K562 (cell line): Measurements from ENCODE around the gene MPZL3. TPM values are rescaled to one million over a fixed set of nuclear protein-coding genes. Genes with fewer than 3 reads are reported as not detected.

Source experiments
- ATAC-seq: fragments of 200-7000 bp; cut with Tn5 transposase; 3 replicates; pipeline ENCODE4 v1.9.1; 2020; ENCODE audit warnings: moderate library complexity
- BruUV-seq: library from RNA; stranded (reverse); fragments of 400-500 nt; replicated peaks from 2 replicates; lab custom pipeline; 2021; lab: Mats Ljungman, UMichigan
- CTCF ChIA-PET: fragments of 300-600 bp; formaldehyde crosslinking; extraction: SDS; loops from one replicate; lab custom pipeline; 2021; ENCODE audit warnings: low intra/inter-chr PET ratio; lab: Yijun Ruan, JAX
- POLR2A ChIA-PET: fragments of 300-600, 350-650 bp; sonication (Branson Sonifier 250); formaldehyde crosslinking; extraction: SDS; loops from one replicate; lab custom pipeline; 2021; ENCODE audit warnings: antibody characterized with exemption, inconsistent platforms; lab: Yijun Ruan, JAX
- DNase-seq, 4 experiments: peaks; one replicate each; pipeline versions ENCODE4 v3.0.0 to v3.0.0-alpha.2; 2011 to 2018; ENCODE audit warnings: low spot score in 3 of 4, mixed read lengths in 3 of 4; ENCODE audit errors: extremely low read depth in 1 of 4
- FAIRE-seq: peaks from 2 replicates; lab custom pipeline; 2011; peaks lifted over from hg19 to GRCh38; lab: Jason Lieb, UNC
- H2AFZ ChIP-seq: 2 replicates; pipeline ENCODE4 v1.6.0; 2011; ENCODE audit warnings: low read depth, low read length, control low read depth, inconsistent platforms
- H3K27ac ChIP-seq: fragments of 200-600 bp; 3 replicates; pipeline ENCODE4 v1.8.0; 2011; ENCODE audit warnings: low read depth, mild to moderate bottlenecking, control low read depth, inconsistent platforms, low read length, moderate library complexity, mixed read lengths; ENCODE audit errors: extremely low read depth
- H3K27me3 ChIP-seq, 2 experiments: fragments of 300-600 bp in 1 of 2; 2 replicates in 1 of 2; 3 replicates in 1 of 2; pipeline versions ENCODE4 v1.6.0 to v1.8.0; 2011; ENCODE audit warnings: inconsistent platforms in 2 of 2, low read length in 2 of 2, mild to moderate bottlenecking in 1 of 2, mixed read lengths in 1 of 2, moderate library complexity in 1 of 2; ENCODE audit not compliant: control insufficient read depth in 2 of 2, insufficient read depth in 2 of 2
- H3K36me3 ChIP-seq: fragments of 300-600 bp; 3 replicates; pipeline ENCODE4 v1.8.0; 2011; ENCODE audit warnings: mild to moderate bottlenecking, low read length, inconsistent platforms; ENCODE audit not compliant: control insufficient read depth, insufficient read depth
- H3K4me1 ChIP-seq, 2 experiments: fragments of 200-600 bp in 1 of 2; replicated peaks in 1 of 2; 2 replicates in 1 of 2; 3 replicates in 1 of 2; pipeline versions ENCODE4 v1.5.1 to v1.8.0; 2011; ENCODE audit warnings: inconsistent platforms in 2 of 2, low read length in 2 of 2, mild to moderate bottlenecking in 1 of 2, mixed read lengths in 1 of 2, moderate library complexity in 1 of 2; ENCODE audit not compliant: control insufficient read depth in 2 of 2, insufficient read depth in 2 of 2
- H3K4me2 ChIP-seq: 2 replicates; pipeline ENCODE4 v1.6.1; 2011; ENCODE audit warnings: low read length, control low read depth, inconsistent platforms, mixed read lengths; ENCODE audit not compliant: insufficient read depth
- H3K4me3 ChIP-seq: fragments of 200-600 bp; sonication (generic), shearing (Covaris generic); 2 replicates; pipeline ENCODE4 v1.5.1; 2016; ENCODE audit warnings: control low read depth, inconsistent platforms
- H3K79me2 ChIP-seq: fragments of 200-600 bp; 3 replicates; pipeline ENCODE4 v1.8.0; 2011; ENCODE audit warnings: low read length, inconsistent platforms; ENCODE audit not compliant: control insufficient read depth, insufficient read depth
- H3K9ac ChIP-seq, 2 experiments: 2 replicates each; pipeline versions ENCODE4 v1.6.0 to v1.6.1; 2011; ENCODE audit warnings: low read depth in 2 of 2, low read length in 2 of 2, control low read depth in 1 of 2, inconsistent platforms in 1 of 2, mild to moderate bottlenecking in 1 of 2, mixed read lengths in 1 of 2; ENCODE audit not compliant: insufficient read depth in 1 of 2
- H3K9me1 ChIP-seq: one replicate; pipeline ENCODE4 v1.6.0; 2011; ENCODE audit warnings: inconsistent platforms, mild to moderate bottlenecking, low read length, moderate library complexity; ENCODE audit not compliant: control insufficient read depth, insufficient read depth
- H3K9me3 ChIP-seq: replicated peaks from 2 replicates; pipeline ENCODE4 v1.5.1; 2011; ENCODE audit warnings: low read depth, low read length, inconsistent platforms; ENCODE audit not compliant: control insufficient read depth, insufficient read depth
- H4K20me1 ChIP-seq: replicated peaks from 2 replicates; pipeline ENCODE4 v1.6.1; 2011; ENCODE audit warnings: low read length, inconsistent platforms, mixed read lengths; ENCODE audit not compliant: control insufficient read depth, insufficient read depth
- BMI1 ChIP-seq: fragments of 150-350 bp; IDR thresholded peaks from 2 replicates; pipeline ENCODE4 v1.6.1; 2014; ENCODE audit warnings: low read length
- CREB1 ChIP-seq, 2 experiments: sonication (generic) in 1 of 2; formaldehyde crosslinking in 1 of 2; IDR thresholded peaks; 2 replicates each; pipeline versions ENCODE4 v1.6.1 to v1.8.0; 2012 to 2022; ENCODE audit warnings: inconsistent platforms in 1 of 2, mild to moderate bottlenecking in 1 of 2, missing genetic modification reagents in 1 of 2, moderate library complexity in 1 of 2
- ELF4 ChIP-seq: fragments of 450-650 bp; formaldehyde crosslinking; IDR thresholded peaks from 2 replicates; pipeline ENCODE4 v1.4.0; 2022; ENCODE audit warnings: missing genetic modification characterization
- EWSR1 ChIP-seq: fragments of 450-650 bp; IDR thresholded peaks from 2 replicates; pipeline ENCODE4 v1.6.1; 2018; ENCODE audit warnings: borderline replicate concordance, mild to moderate bottlenecking, low read depth, moderate library complexity; ENCODE audit not compliant: partially characterized antibody
- HMG20B ChIP-seq: fragments of 250-450 bp; sonication (Bioruptor Pico); IDR thresholded peaks from 2 replicates; pipeline ENCODE4 v1.5.0; 2021; ENCODE audit warnings: mild to moderate bottlenecking
- KLF10 ChIP-seq: fragments of 250-450 bp; sonication (Bioruptor Pico); IDR thresholded peaks from 2 replicates; pipeline ENCODE4 v1.6.1; 2021; ENCODE audit warnings: matching md5 sums
- NEUROD1 ChIP-seq: fragments of 150-350 bp; IDR thresholded peaks from 2 replicates; pipeline ENCODE4 v1.6.1; 2014; ENCODE audit warnings: borderline replicate concordance, low read length, low read depth; ENCODE audit not compliant: partially characterized antibody
- RBM17 ChIP-seq: fragments of 200-400 bp; formaldehyde crosslinking; IDR thresholded peaks from 2 replicates; pipeline ENCODE4 v1.6.1; 2017; ENCODE audit warnings: low read depth, mild to moderate bottlenecking, low read length, borderline replicate concordance
- SETDB1 ChIP-seq: IDR thresholded peaks from one replicate; pipeline ENCODE4 v1.6.1; 2012; ENCODE audit warnings: low read length, control low read depth, inconsistent platforms
- SNRNP70 ChIP-seq: fragments of 200-400 bp; formaldehyde crosslinking; optimal IDR thresholded peaks from 2 replicates; pipeline ENCODE3; 2017; ENCODE audit warnings: low read depth, low read length
- XRCC5 ChIP-seq: fragments of 200-400 bp; formaldehyde crosslinking; IDR thresholded peaks from 2 replicates; pipeline ENCODE4 v1.6.1; 2017; ENCODE audit warnings: low read depth, mild to moderate bottlenecking, low read length
- WGBS: fragments of 100-300 bp; shearing (Covaris generic); methylation state at CpG from one replicate; pipeline ENCODE4 v1.1.6; 2016; ENCODE audit warnings: low coverage, mixed read lengths; ENCODE audit not compliant: insufficient coverage; ENCODE audit errors: missing lambda C conversion rate; 5-methylcytosine and 5-hydroxymethylcytosine counted together
- in situ Hi-C: fragments of 300-500 bp; cut with MboI; formaldehyde crosslinking; loops from 4 replicates; pipeline ENCODE4 v1.15.0; 2018; ENCODE audit warnings: inconsistent platforms, mixed read lengths
- intact Hi-C: fragments of 100-400 bp; cut with micrococcal nuclease; formaldehyde crosslinking; loops from 2 replicates; pipeline ENCODE4 v1.14.2; 2022
- polyA plus RNA-seq, 8 experiments: library from polyadenylated mRNA; depleted of rRNA in 4 of 8; stranded (reverse) in 5 of 8; unstranded in 3 of 8; fragments of >200 nt; fragmentation: Nextera tagmentation in 2 of 8; fragmentation: Illumina TruSeq in 1 of 8; extraction: Ambion mirVana in 2 of 8; extraction: Trizol in 1 of 8; gene quantifications; 2 replicates each; pipeline versions ENCODE4 v1.2.1 to v1.2.3, GENCODE V29; 2011 to 2014; ENCODE audit warnings: inconsistent platforms in 1 of 8, missing spikeins in 1 of 8
- total RNA-seq, 7 experiments: library from RNA; depleted of rRNA in 6 of 7; stranded (reverse); fragments of >200 nt in 6 of 7; fragmentation: Illumina TruSeq in 2 of 7; extraction: Trizol in 2 of 7; gene quantifications; 2 replicates each; pipeline versions ENCODE4 v1.2.1 to v1.2.3, GENCODE V29; 2011 to 2021; ENCODE audit warnings: low replicate concordance in 1 of 7

MPZL3 gene
- total and polyA plus RNA-seq, 9 of the 15 experiments (the other 6 are each of a cell fraction or from before 2014, with no cell fraction given), result 0.97 to 2.9 (median 1.6) TPM

DNA sequence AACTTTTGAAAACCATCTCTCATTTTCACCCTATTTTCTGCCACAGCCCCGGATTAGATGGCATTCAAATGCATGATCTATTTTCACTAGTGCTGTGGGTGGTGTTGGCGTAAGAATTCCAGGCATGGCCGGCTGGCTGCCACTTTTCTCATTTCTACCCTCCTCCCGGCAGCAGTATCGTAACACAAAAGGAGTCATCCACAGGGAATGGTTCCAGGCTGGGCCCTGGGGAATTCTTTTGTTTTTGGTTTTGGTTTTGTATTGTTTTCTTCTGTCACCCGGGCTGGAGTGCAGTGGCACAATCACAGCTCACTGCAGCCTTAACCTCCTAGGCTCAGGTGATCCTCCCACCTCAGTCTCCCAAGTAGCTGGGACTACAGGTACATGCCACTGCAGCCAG lies 41.2 kb downstream of the MPZL3 start:
- Histone ChIP-seq H4K20me1 (no peaks in the 10 kb centered on the region), H3K36me3 (no peaks in the 10 kb centered on the region), H3K4me2 (no peak overlapping the region), H2AFZ (no peak overlapping the region), H3K9me1 (no peaks in the 10 kb centered on the region), H3K9ac (no peak overlapping the region), H3K27me3 (peaks cover 14 to 16% of the 10 kb centered on the region in 2 experiments; a peak in 4 of 5 replicates), H3K79me2 (no peaks in the 10 kb centered on the region), H3K9me3 (no peaks in the 10 kb centered on the region), H3K4me1 (peaks cover 0 to 5% of the 10 kb centered on the region in 2 experiments; a peak in 2 of 5 replicates), H3K27ac (no peak overlapping the region), H3K4me3 (no peak overlapping the region)
- 13% methylated on average over 6 of the region's 6 CpGs for WGBS
- POLR2A ChIA-PET, result interaction anchor here (0.8 to 1.5 kb wide), 3 partner anchors 9 to 648 kb away, joined by 3 read pairs; no protein-coding TSS in a partner anchor
- CTCF ChIA-PET, result no interaction called here
- FAIRE-seq, result no peak
- BruUV-seq, result no TSS peak
- ATAC-seq, result no peak
- TF ChIP-seq XRCC5 (no peak), ELF4 (CRISPR knock-in tag) (no peak), KLF10 (no peak), SETDB1 (no peak), SNRNP70 (no peak), CREB1 (IDR thresholded peaks at IDR 0.05) (no peak), CREB1 (CRISPR knock-in tag; IDR thresholded peaks at IDR 0.05) (no peak), NEUROD1 (no peak), RBM17 (no peak), EWSR1 (no peak), BMI1 (no peak), HMG20B (CRISPR knock-in tag) (no peak)
- DNase-seq, result no peak
- in situ Hi-C loops, result no loop called here
- intact Hi-C loops, result no loop called here
